HG02678 (cell line): ENCODE results near the gene STXBP4.

Experiments
- ATAC-seq: cut with Tn5 transposase; IDR thresholded peaks from one replicate; pipeline ENCODE4 v1.9.1; 2021; ENCODE audit warnings: mild to moderate bottlenecking, moderate library complexity; ENCODE audit not compliant: unreplicated experiment

Gene STXBP4

DNA sequence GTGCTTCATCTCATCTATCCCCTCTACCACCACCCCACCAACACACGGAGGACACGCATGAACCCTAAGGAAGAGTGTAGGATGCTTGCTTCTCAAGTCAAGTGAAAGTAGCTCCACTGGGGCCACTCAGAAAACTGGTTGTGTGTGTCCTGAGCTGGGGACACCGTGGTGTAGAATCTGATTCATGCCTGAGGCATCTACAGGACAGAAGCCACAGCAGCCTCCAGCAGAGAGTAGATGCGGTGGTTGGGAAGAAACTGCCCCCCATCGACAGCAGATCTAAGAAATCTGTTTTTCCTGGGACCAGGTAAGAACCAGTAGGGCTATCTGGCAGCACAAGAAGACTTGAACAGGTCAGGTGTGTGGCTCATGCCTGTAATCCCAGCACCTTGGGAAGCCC lies 244.3 kb downstream of the STXBP4 start:
- ATAC-seq: no peak

DNA sequence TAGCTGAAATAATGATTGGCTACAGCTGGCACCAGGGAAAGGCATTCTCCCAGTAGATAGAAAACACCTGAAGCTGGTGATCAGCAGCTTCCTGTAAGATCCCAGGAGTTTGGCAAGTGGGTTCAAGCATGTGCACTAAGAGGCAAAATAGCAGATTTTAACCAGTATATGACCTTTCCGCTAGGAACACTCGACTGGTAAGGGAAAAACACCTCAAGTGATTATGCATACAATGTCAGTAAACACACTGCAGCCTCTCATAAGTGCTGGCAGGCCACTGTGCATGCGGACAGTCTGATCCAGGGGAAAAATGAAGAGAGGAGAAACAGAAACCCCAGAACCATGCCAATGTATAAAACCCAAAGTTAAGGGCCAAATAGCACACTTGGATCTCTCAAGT lies 247.1 kb downstream of the STXBP4 start:
- no peak for ATAC-seq

DNA sequence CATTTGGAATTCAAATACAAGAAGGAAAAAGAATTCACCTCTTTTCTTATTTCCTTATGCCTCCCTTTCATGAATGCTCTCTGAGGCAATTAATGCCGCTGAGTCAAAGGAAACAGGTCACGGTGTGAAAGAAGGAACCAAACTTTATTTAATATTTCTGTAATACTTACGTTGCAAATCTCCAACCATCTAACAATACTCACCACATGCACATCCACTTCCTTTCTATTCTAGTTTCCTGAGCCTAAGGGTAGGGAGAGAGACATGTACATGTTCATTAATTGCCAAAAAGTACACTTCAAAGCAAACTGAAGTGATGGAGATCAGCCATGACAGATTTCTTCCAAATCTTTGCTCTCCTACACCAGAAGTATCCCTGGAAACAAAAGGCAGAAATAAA lies 248.3 kb downstream of the STXBP4 start:
- no peak for ATAC-seq

DNA sequence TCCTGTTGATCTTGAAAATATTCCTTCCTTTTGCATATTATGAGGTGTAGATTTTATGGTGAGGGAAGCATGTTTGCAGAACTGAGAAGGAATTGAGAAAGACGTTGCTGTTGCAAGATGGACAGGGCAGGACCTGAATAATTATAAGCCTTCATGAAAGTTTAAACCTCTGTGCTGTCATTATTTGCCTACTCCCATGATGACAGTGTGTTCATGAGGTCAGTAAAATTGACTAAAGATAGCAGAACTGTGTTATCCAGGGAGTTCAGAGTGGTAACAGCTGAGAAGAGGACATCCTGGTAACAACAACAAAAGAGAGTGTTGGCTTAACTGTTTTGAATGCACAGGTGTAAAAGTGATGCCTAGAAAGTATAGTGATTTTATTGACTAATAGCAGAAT lies 250.9 kb downstream of the STXBP4 start:
- ATAC-seq: no peak

DNA sequence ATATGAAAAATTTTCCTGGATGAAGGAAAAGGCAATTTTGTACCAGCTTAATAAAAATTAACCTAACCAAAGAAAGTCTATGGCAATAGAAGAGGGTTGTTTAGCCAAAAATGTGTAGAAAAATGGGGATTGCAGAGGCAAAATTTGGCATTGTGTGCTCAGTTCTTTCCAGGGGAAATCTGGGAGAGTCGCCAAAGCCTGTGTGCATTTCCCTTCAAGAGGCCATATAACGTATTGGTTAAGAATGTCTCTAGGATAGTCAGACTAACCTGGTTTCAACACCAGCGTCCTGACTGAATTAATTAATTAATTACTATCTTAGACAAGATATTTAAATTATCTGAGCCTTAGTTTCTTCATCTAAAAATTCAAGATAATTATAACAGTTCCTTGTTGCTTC lies 251.4 kb downstream of the STXBP4 start:
- ATAC-seq: no peak
